Measurements from ENCODE around the gene CLUH.

DNA sequence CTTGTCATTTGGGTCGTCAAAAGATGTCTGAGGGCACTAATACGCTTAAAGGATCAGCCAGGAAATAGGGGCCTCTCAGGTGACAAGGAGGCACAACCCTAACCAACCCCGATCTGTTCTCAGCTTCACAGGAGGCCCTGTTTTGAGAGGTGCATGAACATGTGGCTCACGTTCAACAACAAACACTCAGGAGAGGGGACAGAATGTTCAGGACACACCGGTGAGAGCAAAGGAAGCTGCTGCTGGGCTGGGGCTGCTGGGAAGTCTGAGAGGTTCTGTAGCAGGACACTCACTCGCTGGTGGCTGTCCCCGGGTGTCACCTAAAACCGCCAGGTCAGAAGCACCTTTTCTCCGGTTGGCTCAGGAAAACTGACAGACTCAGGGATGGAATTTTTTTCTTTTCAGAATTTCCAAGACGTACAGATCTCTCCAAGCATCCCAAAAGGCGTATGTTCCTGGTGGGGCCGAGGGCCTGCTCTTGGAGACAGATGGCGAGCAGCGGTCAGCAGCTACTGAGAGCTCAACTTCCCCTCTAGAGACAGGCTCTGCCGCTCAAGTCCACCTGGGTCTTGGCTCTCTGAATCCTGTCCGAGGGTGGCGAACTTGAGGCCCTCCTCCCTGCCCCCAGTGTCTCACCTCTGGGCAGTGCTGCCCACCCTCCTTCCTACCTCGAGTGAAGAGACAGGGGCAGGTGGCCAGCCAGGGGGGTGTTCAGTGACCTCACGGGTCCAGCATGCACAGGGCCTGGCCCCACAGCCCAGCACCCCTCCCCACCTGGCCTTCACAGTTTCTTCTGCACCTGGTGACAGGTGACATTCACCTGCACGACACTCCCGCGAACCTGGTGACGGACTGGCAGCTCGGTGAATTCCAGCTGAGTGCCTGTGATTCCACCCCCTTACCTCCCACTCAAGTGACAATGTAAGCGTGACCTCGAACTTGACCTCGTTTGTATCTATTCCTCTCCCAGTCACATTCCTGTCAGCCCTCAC is 22.9 kb downstream of the CLUH start:
- no peak for TF ChIP-seq EZH2 (IDR thresholded peaks at IDR 0.05; ENCODE audit: insufficient read depth, poor library complexity, severe bottlenecking)
- no peak for TF ChIP-seq EZH2phosphoT487 (IDR thresholded peaks at IDR 0.05; ENCODE audit: insufficient read depth, low read depth)
